ENCODE measurements around the gene ELAVL1. TPM values are rescaled to one million over a fixed set of nuclear protein-coding genes. Genes with fewer than 3 reads are reported as not detected.

ELAVL1 gene
- total and polyA plus RNA-seq, 9 of the 15 experiments (the other 6 are each of a cell fraction or from before 2014, with no cell fraction given) = 4.3 to 172 (median 69.2) TPM

GRCh38 chr19:8033287-8034177 lies 28.1 kb upstream of the ELAVL1 start (continued):
- TF ChIP-seq DIDO1 (tag; IDR thresholded peaks at IDR 0.05; ENCODE audit: low read depth) = 0 out of 2 replicates have a peak, but pooled peaks have one; percentile 26
- TF ChIP-seq KLF16 (IDR thresholded peaks at IDR 0.05) = peak; percentile 91
- TF ChIP-seq CBFA2T2 (conservative IDR thresholded peaks at IDR 0.05) = peak; percentile 97
- TF ChIP-seq ATF3 (IDR thresholded peaks at IDR 0.05) = 0 out of 2 replicates have a peak, but pooled peaks have one; percentile 16
- peak; percentile 48; the same call in 1 of the 2 replicates for TF ChIP-seq ATF3 (CRISPR knock-in tag; conservative IDR thresholded peaks at IDR 0.05)
- TF ChIP-seq NCOA2 (IDR thresholded peaks at IDR 0.05; ENCODE audit: partially characterized antibody in 2 of 2) = peak in 1 of 2 experiments; percentile 30
- peak; percentile 75; the same call in 1 of the 2 replicates for TF ChIP-seq SMAD4 (CRISPR knock-in tag; conservative IDR thresholded peaks at IDR 0.05)
- peak; percentile 30; the same call in 1 of the 2 replicates for TF ChIP-seq TFAP4 (CRISPR knock-in tag; IDR thresholded peaks at IDR 0.05; ENCODE audit: borderline replicate concordance)
- peak; percentile 90 for TF ChIP-seq TRIM28 (IDR thresholded peaks at IDR 0.05)
- TF ChIP-seq E2F1 (CRISPR knock-in tag; IDR thresholded peaks at IDR 0.05) = 0 out of 2 replicates have a peak, but pooled peaks have one; percentile 31
- peak; percentile 80 for TF ChIP-seq KDM5B (IDR thresholded peaks at IDR 0.05; ENCODE audit: insufficient replicate concordance, low read depth, low read length)
- TF ChIP-seq CBFA2T3 (IDR thresholded peaks at IDR 0.05) = peak; percentile 98
- TF ChIP-seq YY1 (IDR thresholded peaks at IDR 0.05; ENCODE audit: borderline replicate concordance in 1 of 3, control insufficient read depth in 1 of 3, extremely low read depth in 1 of 3, insufficient read depth in 3 of 3, insufficient read length in 1 of 3, insufficient replicate concordance in 2 of 3, low read depth in 1 of 3, low read length in 2 of 3) = peak in 1 of 3 experiments; percentile 59
